Neural cell (in vitro differentiated cells): Measurements from ENCODE around the gene GAPVD1. TPM values are rescaled to one million over a fixed set of nuclear protein-coding genes. Genes with fewer than 3 reads are reported as not detected.

Source experiments
- H2AFZ ChIP-seq: fragments of 200-600, 300-800 bp; sonication (generic), shearing (Covaris generic); 2 replicates; pipeline ENCODE4 v1.6.0; 2014; ENCODE audit warnings: low read depth, mild to moderate bottlenecking, antibody characterized with exemption, low read length, moderate library complexity
- H3F3A ChIP-seq: fragments of 200-600 bp; shearing (Covaris generic); 2 replicates; pipeline ENCODE4 v1.6.1; 2016; ENCODE audit warnings: mild to moderate bottlenecking, moderate library complexity, mixed read lengths, antibody characterized with exemption, low read length; ENCODE audit not compliant: insufficient read depth, poor library complexity, severe bottlenecking
- H3K27ac ChIP-seq: fragments of 200-600, 300-800 bp; sonication (generic), shearing (Covaris generic); 2 replicates; pipeline ENCODE4 v1.5.1; 2014; ENCODE audit warnings: mild to moderate bottlenecking, low read length, moderate library complexity
- H3K27me3 ChIP-seq: fragments of 300-800, 200-600 bp; sonication (generic), shearing (Covaris generic); 2 replicates; pipeline ENCODE4 v1.6.0; 2014; ENCODE audit warnings: mild to moderate bottlenecking, low read depth, low read length, moderate library complexity; ENCODE audit not compliant: insufficient read depth
- H3K36me3 ChIP-seq: fragments of 300-800, 200-600 bp; sonication (generic), shearing (Covaris generic); 2 replicates; pipeline ENCODE4 v1.5.1; 2014; ENCODE audit warnings: mild to moderate bottlenecking, antibody characterized with exemption, low read length, moderate library complexity; ENCODE audit not compliant: insufficient read depth
- H3K4me2 ChIP-seq: fragments of 300-800, 200-600 bp; sonication (generic), shearing (Covaris generic); 2 replicates; pipeline ENCODE4 v1.6.0; 2014; ENCODE audit warnings: mild to moderate bottlenecking, low read length
- H3K4me3 ChIP-seq: fragments of 300-800, 200-600 bp; sonication (generic), shearing (Covaris generic); 2 replicates; pipeline ENCODE4 v1.5.1; 2014; ENCODE audit warnings: mild to moderate bottlenecking, low read length, moderate library complexity
- H3K79me2 ChIP-seq: fragments of 200-600 bp; shearing (Covaris generic); replicated peaks from 2 replicates; pipeline ENCODE4 v1.6.0; 2014; ENCODE audit warnings: mild to moderate bottlenecking, low read length, moderate library complexity; ENCODE audit not compliant: insufficient read depth
- H3K9ac ChIP-seq: fragments of 300-800, 200-600 bp; sonication (generic), shearing (Covaris generic); 2 replicates; pipeline ENCODE4 v1.6.1; 2016; ENCODE audit warnings: mild to moderate bottlenecking, low read length, mixed read lengths
- H3K9me2 ChIP-seq: fragments of 200-600 bp; shearing (Covaris generic); 2 replicates; pipeline ENCODE4 v1.6.1; 2016; ENCODE audit warnings: mild to moderate bottlenecking, low read length, mixed read lengths; ENCODE audit not compliant: insufficient read depth
- H3K9me3 ChIP-seq: fragments of 200-600, 300-800 bp; sonication (generic), shearing (Covaris generic); 2 replicates; pipeline ENCODE4 v1.6.1; 2016; ENCODE audit warnings: mild to moderate bottlenecking, mixed run types, low read length, moderate library complexity, mixed read lengths
- H4K20me1 ChIP-seq: fragments of 200-600 bp; shearing (Covaris generic); 2 replicates; pipeline ENCODE4 v1.6.1; 2016; ENCODE audit warnings: mild to moderate bottlenecking, mixed run types; ENCODE audit not compliant: insufficient read depth
- CTCF ChIP-seq: fragments of 450-650 bp; IDR thresholded peaks from 2 replicates; pipeline ENCODE4 v1.5.1; 2014; ENCODE audit warnings: antibody characterized with exemption, mild to moderate bottlenecking, moderate library complexity; ENCODE audit not compliant: poor library complexity, severe bottlenecking
- EP300 ChIP-seq: fragments of 450-650 bp; conservative IDR thresholded peaks from 2 replicates; pipeline ENCODE4 v1.6.1; 2014; ENCODE audit warnings: antibody characterized with exemption, mild to moderate bottlenecking, moderate library complexity; ENCODE audit not compliant: poor library complexity, severe bottlenecking
- EZH2 ChIP-seq: fragments of 200-600, 300-800 bp; shearing (Covaris generic), sonication (generic); IDR thresholded peaks from 2 replicates; pipeline ENCODE4 v1.6.1; 2014; ENCODE audit warnings: antibody characterized with exemption, low read length, borderline replicate concordance, mild to moderate bottlenecking; ENCODE audit not compliant: insufficient read depth, poor library complexity, severe bottlenecking
- MXI1 ChIP-seq: fragments of 450-650 bp; conservative IDR thresholded peaks from 2 replicates; pipeline ENCODE4 v1.6.1; 2014; ENCODE audit warnings: antibody characterized with exemption, mild to moderate bottlenecking; ENCODE audit not compliant: poor library complexity, severe bottlenecking
- POLR2AphosphoS5 ChIP-seq: IDR thresholded peaks from 2 replicates; pipeline ENCODE4 v1.6.1; 2012
- RAD21 ChIP-seq: fragments of 450-650 bp; conservative IDR thresholded peaks from 2 replicates; pipeline ENCODE4 v1.6.1; 2014; ENCODE audit warnings: antibody characterized with exemption, mild to moderate bottlenecking, moderate library complexity
- REST ChIP-seq: IDR thresholded peaks from 2 replicates; pipeline ENCODE4 v1.6.1; 2012; ENCODE audit warnings: borderline replicate concordance
- SMC3 ChIP-seq: fragments of 450-650 bp; conservative IDR thresholded peaks from 2 replicates; pipeline ENCODE4 v1.6.1; 2014; ENCODE audit warnings: antibody characterized with exemption, mild to moderate bottlenecking, moderate library complexity; ENCODE audit not compliant: poor library complexity
- TAF1 ChIP-seq: IDR thresholded peaks from 2 replicates; pipeline ENCODE4 v1.6.1; 2012; ENCODE audit warnings: low read depth
- polyA plus RNA-seq: library from polyadenylated mRNA; depleted of rRNA; stranded (reverse); fragments of >200 nt; gene quantifications from 2 replicates; pipeline ENCODE4 v1.2.3, GENCODE V29; 2014

GAPVD1 gene
- polyA plus RNA-seq, 1 donor from 2014 or later, result 49.2 TPM

GRCh38 chr9:125239631-125240597, 21.7 kb upstream of the GAPVD1 start:
- no peak overlapping the region for H2AFZ ChIP-seq
- H3K27me3 ChIP-seq, result no peaks in the 10 kb centered on the region
- no peaks in the 10 kb centered on the region for H3K9me2 ChIP-seq
- no peaks in the 10 kb centered on the region for H4K20me1 ChIP-seq
- H3K9ac ChIP-seq, result peak overlapping the region; percentile 93
- H3K36me3 ChIP-seq, result peaks cover 22% of the 10 kb centered on the region
- peak overlapping the region; percentile 90 for H3K4me3 ChIP-seq
- H3K27ac ChIP-seq, result peak overlapping the region; percentile 90
- H3K4me2 ChIP-seq, result peak overlapping the region; percentile 79
- H3K9me3 ChIP-seq, result no peaks in the 10 kb centered on the region
- H3K79me2 ChIP-seq, result peaks cover 50% of the 10 kb centered on the region
- H3F3A ChIP-seq, result no peaks in the 10 kb centered on the region
- no peak for TF ChIP-seq TAF1

GRCh38 chr9:125240649-125240999, 21.0 kb upstream of the GAPVD1 start:
- peak overlapping the region; percentile 90 for H3K27ac ChIP-seq
- no peaks in the 10 kb centered on the region for H3K9me3 ChIP-seq
- no peaks in the 10 kb centered on the region for H3F3A ChIP-seq
- no peaks in the 10 kb centered on the region for H4K20me1 ChIP-seq
- peak overlapping the region; percentile 93 for H3K9ac ChIP-seq
- H3K79me2 ChIP-seq, result peaks cover 47% of the 10 kb centered on the region
- no peaks in the 10 kb centered on the region for H3K27me3 ChIP-seq
- H3K4me2 ChIP-seq, result peak overlapping the region; percentile 79
- no peaks in the 10 kb centered on the region for H3K9me2 ChIP-seq
- peak overlapping the region; percentile 22 for H2AFZ ChIP-seq
- peak overlapping the region; percentile 90 for H3K4me3 ChIP-seq
- TF ChIP-seq SMC3 (no peak), MXI1 (peak; percentile 85)
- H3K36me3 ChIP-seq, result peaks cover 21% of the 10 kb centered on the region

- peaks cover 15% of the 10 kb centered on the region for H3K36me3 ChIP-seq
- H3F3A ChIP-seq, result no peaks in the 10 kb centered on the region
- H3K27ac ChIP-seq, result peak within 1 kb of the TSS; percentile 90
- no peaks in the 10 kb centered on the region for H4K20me1 ChIP-seq
- H3K79me2 ChIP-seq, result peaks cover 41% of the 10 kb centered on the region
- H3K4me2 ChIP-seq, result peak within 1 kb of the TSS; percentile 79
- H3K9me3 ChIP-seq, result no peaks in the 10 kb centered on the region
- H2AFZ ChIP-seq, result peak within 1 kb of the TSS; percentile 86
- peak within 1 kb of the TSS; percentile 90 for H3K4me3 ChIP-seq
- no peaks in the 10 kb centered on the region for H3K9me2 ChIP-seq
- H3K27me3 ChIP-seq, result no peaks in the 10 kb centered on the region
- TF ChIP-seq EZH2 (no peak), CTCF (peak; percentile 48), EP300 (peak; percentile 48), TAF1 (peak; percentile 79), REST (peak; percentile 74), MXI1 (peak; percentile 80), SMC3 (peak; percentile 63), RAD21 (no peak), POLR2AphosphoS5 (peak; percentile 93)
- H3K9ac ChIP-seq, result peak within 1 kb of the TSS; percentile 93
Measured at GRCh38 chr9:125241000-125241862, 20.4 kb upstream of the GAPVD1 start, which contains the start of gene HSPA5. Gene HSPA5 (minus strand): TSS chr9:125241343. CDS start chr9:125241126, 217 bp downstream.
